NCI-H2029 (cell line): ENCODE measurements around the gene MUC5B.

ENCODE experiments used
- DNase-seq: peaks from one replicate; lab custom pipeline; 2025; lab: John Stamatoyannopoulos, UW

The MUC5B gene

DNA sequence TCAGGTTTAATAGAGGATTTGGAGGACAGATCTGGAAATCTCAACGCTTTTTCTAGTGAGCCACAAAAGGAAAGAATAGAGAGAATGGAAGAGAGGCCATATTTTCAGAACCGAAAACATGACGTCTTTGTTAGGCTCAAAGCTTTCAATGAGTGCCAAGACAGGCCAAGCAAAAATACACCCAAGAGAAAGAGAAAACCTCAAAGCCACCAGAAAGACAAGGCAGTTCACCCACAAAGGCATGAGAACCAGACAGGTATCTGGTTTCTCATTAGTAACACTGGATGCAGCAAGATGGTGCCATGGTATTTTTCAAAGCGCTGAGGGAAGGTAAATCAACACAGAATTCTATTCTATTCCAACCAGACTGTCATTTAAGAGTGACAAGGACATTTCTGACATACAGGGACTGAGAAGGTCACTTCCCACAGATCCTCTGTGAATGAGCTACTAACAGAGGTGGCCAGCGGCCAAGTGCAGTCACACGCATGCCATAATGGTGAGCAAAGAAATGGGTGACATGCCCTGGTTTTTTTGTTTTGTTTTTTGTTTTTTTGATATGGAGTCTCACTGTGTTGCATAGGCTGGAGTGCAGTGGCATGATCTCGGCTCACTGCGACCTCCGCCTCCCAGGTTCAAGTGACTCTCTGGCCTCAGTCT lies 44.7 kb downstream of the MUC5B start:
- no peak for DNase-seq

DNA sequence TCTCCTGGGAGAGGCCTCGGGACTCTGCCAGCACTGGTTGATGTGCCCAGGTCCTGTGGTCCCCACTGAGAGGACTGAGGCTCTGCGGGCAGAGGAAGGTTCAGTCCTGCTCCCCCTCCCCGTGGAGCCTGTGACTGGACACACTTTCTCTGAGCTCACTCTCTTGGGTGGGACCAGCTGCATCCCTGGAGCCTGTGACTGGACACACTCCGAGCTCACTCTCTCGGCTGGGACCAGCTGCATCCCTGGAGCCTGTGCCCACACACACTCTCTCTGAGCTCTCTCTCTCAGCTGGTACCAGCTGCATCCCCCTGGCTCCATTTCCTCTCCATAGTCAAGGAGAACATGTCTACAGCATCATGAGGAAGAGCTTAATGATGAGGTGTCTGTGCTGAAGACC lies 47.1 kb downstream of the MUC5B start:
- no peak for DNase-seq

DNA sequence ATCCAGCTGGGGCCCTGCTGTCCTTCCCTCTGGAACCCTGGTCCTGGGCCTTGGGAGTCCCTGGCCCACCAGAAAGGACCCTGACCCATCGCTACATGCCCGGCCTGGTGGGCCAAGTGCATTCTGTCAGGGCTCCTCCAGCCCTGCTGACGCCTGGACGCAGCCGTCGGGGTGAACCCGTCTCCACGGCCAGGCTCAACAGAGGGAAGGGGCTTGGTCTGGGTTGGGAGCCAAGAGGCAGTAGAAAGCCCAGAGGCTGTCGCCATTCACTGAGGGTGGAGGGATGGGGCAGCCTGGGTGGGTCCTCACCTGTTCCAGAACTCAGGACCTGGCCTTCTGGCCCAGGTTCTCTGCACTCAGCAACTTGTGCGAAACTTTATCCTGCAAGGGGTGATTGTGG lies 47.6 kb downstream of the MUC5B start:
- DNase-seq: no peak

DNA sequence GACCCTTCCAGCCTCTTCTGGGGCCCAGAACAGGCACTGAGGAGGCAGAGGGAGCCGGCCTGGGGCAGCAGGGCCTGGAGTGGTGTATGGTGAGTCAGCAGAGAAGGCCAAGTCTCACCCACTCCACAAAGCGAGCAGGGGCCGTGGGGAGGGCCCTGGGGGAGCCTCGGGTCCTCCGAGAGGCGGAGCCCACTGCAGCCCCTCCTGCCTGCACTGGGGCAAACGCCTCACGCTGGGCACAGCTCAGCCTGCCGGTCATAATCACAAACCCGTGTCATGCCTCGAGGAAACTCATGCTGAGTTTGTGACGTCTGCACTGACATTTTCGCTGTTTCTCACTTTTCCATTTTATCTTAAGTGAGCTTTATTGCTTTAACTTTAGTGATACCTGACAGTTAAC lies 48.1 kb downstream of the MUC5B start:
- no peak for DNase-seq

DNA sequence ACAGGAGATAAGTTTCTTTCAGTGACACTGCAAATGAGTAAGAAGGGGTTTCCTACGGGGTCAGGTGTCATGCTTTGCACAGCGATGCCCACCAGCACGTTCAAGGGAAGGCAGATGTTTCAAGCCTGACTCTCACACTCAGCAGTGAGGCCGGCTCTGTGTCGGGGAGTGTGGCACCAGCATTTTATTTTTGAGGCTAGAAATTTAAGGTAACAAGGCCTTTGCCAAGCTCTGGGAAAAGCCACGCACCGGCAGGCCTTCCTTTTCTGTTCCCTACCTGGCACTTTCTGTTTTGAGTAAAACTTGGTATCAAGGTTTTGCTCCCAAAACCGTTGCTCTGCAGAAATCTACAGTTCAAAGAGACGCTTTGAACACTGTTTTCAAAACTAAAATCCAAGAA lies 48.5 kb downstream of the MUC5B start:
- no peak for DNase-seq

DNA sequence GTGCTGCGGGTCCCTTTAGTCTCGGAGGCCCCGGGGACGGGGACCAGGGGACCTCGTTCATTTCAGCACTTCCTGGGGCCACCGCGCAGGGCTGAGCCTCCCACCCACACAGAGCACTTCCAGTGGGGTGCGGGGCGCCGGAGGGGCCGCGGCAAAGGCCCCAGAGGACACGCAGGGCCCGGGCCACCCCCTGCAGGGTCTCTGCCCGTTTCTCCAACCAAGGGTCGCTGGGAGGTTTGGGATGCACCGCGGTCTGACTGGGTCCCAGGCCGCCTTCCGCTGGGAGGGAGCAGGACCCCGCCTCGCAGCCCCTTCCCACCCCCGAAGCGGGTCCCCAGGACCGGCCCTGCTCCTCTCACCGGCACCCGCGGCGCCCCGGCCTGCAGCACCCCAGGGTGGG lies 49.1 kb downstream of the MUC5B start:
- no peak for DNase-seq

DNA sequence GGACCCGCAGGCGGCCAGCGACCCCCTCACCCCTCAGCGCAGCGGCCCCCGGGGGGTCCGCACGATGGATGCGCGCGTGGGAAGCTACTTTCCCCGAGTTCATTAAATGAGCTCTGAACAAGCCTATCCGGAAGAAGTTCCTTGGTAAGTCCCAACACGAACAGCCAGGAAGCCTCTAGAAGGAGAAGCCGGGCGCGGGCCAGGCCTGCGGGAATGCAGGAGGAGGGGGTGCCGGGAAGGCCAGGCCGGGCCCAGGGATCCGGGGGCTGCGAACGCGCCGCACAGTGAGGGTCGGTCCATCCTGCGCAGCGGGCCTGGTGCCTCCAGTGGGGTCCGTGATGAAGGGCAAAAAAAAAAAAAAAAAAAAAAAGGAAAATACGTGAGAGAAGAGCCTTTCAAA lies 49.7 kb downstream of the MUC5B start:
- DNase-seq: no peak

DNA sequence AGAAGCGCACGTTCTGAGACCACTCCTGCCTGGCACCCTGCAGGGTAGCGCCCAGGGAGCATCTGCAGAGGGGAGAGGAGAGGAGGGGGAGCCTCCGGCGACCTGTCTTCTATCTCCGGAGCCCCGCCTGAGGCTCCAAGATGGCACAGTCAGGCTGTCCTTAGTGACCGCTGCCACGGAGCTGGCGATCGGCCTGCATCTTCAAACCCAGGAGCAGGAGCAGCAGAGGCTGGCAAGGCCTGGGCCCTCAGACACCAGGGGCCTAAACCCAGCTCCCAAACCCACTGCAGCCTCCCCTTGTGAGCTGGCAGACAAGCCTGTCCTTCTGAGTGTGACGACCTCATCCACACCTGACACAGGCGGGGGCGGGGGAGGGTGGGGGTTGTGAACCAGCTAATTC lies 51.6 kb downstream of the MUC5B start:
- no peak for DNase-seq

DNA sequence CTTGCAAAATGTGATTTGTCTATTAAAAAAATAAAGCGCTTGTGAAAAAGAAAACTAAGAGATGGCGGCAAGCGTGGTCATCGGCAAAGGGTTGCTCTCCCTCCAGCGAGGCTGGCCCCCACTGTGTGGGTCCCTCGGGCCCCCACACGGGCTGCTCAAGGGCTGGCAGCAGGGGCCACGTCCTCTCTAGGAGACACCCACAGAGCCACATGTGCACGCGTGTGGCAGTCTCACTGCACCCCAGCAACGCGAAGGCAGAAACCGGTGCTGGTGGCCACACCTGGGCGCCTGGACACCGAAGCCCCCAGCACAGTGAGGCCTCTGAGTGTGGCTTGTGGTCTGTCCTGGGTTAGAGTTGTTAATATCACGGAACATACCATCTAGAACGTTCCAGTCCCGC lies 52.2 kb downstream of the MUC5B start:
- DNase-seq: no peak

DNA sequence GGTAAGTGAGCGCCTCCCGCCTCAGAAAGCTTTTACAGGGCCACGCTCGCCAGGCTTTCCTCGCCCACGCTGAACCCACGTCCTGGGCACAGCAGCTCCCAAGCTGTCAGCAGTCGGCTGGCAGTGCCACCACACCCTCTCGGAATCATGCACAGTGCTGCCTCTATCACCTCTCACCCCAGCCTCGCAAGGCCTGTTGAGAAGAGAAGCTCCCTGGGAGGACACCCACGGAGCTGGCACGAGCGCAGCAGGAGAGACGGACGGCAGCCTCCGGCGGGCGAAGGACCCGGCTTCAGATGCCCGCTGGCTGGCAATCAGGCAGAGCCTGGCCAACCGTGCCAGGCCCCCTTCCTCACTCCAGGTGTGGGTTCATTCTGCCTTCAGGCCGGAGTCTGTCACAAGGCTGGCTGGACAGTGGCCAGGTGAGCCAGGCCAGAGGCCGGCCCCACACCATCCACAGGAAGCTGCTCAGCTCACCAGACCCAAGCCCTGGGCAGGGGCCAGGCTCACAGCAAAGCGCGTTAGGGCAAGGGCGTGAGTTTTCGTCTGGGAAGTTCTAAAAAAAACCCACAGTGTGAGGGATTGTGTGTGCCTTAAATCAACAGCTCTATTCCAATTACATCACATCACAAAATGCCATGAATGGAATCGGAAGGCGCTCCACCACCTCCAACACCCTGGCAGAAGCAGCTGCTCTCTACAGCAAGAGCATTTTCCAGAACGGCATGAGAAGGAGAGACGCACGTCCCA lies 53.4 kb downstream of the MUC5B start:
- DNase-seq: no peak

DNA sequence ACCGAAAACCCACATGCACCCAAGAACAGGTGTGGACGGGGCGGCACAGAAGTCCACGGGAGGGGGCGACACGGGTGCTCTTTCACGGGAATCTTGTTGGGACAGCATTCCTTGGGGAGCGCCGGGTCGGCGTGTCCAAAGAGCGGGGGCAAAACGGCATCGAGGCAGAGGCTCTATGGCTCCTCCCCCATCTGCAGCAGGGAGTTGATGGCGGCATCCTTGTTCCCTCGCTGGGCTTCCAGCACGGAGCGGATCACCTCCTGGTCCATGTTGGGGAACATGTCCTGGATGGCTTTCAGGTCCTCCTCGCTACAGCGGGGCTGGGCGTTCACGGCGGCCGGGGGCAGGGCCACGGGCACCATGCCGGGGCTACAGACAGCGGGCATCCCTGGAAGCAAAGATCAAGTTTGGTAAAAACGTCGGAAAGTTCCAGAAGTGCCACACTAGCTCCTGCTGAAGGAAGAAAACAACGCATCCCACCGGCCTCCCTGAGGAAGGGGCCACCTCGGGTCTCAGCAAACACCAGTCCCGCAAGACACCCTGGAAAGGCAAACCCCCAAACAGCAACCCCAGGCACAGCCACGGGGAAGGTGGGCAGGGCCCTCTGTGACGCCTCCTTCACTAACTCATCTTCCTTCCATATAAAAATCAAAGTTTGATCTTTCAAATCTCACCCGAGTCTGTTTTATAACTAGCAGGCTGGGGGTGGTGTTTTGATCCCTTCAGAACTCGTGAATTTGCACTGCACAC lies 54.2 kb downstream of the MUC5B start:
- DNase-seq: no peak

DNA sequence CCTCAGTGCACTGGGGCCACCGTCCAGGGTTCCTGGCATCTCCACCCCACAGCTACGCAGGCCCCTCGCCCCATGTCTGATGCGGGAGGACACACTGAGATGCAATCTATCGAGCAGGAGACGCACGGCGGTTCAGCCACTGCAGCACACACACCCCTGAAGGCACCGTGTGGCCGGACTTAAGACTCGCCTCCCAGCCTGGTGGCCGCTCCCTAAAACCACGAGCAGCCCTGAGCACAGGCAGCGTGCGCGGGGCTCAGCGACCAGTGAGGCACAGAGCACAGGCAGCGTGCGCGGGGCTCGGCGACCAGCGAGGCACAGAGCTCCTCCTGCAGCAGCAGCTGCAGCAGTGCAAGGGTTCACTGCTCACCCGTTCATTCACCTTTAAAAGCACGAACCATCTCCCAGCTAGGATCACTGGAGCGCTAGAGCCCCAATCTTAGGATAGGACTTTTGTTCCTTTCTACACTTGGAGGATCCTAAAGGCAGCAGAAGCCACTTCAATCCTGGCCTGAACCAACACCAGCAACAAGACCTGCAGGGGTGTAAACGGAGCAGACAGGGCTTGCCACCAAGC lies 55.2 kb downstream of the MUC5B start:
- no peak for DNase-seq

DNA sequence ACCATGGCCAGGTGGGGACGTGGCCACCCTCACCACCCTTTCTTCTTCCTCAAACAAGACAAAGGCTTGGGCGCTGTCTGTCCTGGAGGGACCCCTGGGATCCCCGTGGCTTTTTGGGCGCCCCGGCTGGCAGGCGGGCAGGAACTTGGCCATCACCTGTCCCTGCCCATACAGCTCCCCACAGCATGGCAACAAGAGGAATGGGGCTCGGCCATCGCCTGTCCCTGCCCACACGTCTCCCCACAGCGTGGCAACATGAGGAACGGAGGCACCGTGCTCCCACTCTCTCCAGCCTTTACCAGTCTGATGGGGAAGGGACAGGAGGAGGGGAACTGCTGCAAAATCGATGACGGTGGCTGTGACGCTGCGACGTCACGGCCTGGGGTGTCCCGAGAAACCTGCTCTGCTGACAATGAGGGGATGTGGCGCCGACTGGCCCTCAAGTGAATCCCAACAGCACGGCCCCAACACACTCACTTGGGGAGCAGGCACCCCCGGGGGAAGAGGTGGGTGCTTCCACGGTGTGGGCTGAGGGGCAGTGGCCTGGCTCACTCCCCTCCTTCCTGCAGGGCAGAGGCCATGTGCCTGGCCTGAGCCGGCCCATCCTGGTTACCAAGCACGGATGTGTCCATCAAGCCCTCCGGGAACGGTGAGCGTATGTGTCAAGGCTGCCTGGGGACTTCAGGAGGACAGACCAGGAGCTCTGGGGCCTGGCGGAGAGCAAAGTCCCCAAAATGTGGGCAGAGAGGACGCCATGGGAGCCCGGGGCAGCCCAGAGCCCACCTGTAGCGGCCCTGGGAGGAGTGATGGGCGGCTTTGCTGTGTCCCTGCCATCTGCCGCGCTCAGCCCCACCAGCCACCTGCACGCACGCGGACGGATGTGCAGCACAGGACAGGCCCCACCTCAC lies 56.2 kb downstream of the MUC5B start:
- no peak for DNase-seq

DNA sequence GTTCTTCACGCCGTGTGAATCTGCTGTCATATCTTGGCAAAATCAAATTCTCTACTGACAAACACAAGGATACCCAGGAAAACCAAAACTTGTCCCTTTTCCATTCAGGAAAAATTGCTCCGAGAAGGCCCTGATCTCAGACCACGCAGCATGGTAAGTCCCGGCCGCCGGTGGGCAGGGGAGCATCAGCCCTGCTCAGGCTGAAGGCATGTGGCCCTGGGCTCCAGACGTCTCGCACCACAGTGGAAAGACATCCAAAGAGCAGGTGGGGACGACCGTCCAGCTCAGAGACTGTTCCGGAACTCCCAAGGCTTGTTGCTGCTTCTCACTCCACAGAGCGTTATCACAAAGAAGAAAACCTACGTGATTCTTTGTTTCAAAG lies 56.8 kb downstream of the MUC5B start:
- DNase-seq: no peak

DNA sequence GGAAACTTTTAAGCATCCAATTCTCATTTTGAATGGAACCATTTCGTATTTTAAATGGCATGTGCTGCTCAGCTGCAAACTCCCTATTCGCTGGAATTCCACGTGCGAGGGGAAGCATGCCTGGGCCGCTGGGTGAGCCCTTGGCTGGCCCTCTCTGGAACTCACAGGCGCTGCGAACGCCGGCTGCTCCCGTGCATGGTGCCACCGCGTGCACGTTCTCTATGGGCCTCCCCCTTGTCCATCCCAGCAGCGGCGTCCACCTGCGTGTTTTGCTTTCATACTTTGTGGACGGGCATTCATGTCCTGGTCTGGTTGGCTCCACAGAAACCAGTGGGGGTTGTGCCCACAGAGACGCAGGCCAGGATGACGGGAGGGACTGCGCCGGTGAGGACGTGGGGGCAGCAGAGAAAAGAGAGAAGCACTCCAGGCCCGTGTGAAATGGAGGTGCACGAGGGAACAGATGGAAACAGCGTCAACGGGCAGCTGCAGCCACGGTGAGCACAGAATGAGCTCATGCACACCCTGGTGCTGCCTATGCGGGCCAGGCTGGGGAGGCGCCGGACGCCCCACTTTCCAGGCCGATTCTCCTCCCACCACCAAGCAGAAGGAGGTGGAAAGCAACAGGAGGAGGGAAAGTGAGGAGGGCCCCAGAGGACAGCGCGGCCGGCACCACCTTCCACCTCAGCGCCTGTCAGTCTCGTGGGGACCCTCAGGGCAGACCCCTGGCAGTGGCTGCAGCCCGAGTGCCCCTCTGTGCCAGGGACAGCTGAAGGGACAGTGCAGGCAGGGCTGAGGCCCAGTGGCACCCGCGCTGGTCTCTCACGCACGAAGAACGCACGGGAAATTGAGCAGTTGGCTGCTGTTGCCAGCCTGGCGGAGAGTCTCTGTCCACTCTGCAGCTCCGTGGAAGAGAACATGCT lies 57.5 kb downstream of the MUC5B start:
- no peak for DNase-seq

DNA sequence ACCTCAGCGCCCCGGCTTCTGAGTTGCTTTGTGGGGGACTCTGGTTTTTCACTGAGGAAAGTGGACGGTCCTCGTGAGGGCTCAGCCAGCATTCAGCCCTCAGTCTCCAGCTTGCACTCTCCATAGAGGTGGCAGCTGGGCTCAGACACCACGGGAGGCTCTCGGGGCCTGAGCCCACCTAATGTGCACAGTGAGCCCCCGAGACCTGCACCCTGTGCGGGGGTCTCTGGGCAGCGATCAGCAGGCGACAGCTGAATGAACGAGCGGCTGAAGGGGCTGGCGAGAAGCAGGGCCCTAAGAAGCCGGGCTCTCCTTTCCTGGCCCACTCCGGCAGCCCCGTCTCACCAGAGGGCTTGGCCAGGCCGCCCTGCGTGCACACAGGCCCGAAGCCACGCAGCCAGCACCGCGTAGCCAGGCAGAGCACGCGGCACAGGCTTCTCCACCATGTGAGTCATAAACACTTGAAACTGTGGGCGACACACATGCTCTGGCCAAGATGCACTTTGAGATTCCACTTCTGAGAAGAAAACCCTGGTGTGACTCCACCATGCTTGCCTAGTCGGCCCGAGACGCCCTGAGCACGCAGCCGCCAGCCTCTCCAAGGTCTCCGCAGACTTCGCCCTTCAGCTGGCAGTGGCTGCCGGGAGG lies 58.6 kb downstream of the MUC5B start:
- no peak for DNase-seq

DNA sequence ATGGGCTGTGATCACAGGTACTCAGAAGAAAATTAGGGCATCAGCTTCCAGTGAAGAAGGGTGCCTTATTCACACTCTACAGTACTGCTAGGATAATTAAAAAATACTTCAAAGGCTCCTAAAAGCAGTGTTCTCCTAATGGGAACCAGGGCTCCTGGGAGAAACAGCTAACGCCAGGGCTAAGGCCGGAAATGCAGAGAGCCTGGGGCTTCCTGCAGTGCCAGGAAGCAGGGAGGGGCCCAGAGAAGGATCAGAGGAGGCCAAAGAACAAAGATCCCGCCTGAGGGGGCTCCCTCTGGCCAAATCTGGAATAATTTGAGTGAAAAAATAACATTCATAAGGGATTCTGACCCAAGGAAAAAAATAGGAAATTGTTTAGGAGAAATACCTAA lies 59.1 kb downstream of the MUC5B start:
- no peak for DNase-seq

DNA sequence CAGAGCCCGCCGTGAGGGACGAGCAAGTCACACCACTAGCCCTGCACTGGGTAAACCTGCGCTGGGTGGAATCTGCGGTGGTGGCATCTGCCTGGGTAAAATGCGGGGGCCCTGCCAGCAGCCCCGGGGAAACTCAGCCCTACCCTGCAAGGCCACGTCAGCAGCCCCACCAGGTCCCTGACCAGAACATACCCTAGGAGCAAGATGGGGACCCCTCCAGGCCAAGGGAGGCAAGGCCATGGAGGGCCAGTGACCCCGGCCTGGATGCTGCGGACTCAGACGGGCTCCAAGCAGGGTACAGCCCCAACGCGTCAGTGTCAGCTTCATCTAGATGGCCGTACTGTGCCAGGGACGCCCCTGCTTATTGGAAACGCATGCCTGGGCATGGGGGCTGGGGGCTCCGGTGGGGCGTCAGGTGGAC lies 60.2 kb downstream of the MUC5B start:
- DNase-seq: no peak

DNA sequence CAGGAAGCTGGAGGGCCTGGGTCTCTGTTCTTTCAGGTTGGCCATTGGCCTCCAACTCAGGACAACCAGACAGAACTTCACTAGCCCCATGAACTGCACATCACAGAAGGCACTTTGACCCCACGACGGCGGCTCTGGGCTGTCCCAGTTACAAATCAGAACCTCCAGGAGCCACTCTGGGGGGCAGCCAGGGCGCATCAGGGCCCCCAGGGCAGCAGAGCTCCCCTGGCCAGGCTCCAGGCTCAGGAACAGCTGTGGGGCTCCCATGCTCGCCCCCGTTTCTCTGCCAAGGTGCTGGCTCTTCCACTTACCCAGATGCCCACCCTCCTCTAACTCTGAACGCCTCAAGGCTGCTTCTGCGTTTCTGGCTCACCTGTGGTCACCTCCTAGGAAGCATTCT lies 61.0 kb downstream of the MUC5B start:
- no peak for DNase-seq

DNA sequence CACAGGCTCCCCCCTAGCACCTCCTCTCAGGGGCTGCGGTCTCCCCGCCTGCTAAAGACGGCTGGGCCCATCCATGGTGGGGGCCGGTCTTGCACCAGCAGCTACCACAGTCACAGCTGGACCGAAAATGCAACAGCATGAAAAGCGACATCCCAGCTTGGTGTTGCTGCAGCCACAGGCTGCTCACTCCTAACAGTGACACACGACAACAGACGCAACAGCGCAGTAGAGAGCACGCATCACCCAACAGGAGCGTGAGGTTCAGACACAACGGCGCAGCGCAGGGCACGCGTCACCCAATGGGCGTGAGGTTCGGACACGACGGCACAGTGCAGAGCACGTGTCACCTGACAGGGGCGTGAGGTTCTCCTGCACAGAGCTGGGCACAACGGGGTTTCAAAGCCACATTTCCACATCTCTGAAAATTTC lies 62.5 kb downstream of the MUC5B start:
- DNase-seq: no peak
